ENCODE results near the gene PDLIM3. TPM values are rescaled to one million over a fixed set of nuclear protein-coding genes. Genes with fewer than 3 reads are reported as not detected.
"Not testable (repeated sequence)": the region's sequence is repeated elsewhere in the genome, so short reads cannot be mapped to it uniquely, and the experiment has no call there.

PDLIM3 gene
- total RNA-seq, 1 donor from 2014 or later: not detected

- intact Hi-C loops (cut with micrococcal nuclease): no loop called here
Measured at GRCh38 chr4:185522451-185522850, 12.9 kb downstream of the PDLIM3 start.

- intact Hi-C loops (cut with micrococcal nuclease): no loop called here
Measured at GRCh38 chr4:185520119-185520518, 15.2 kb downstream of the PDLIM3 start.

GRCh38 chr4:185518494-185518893 lies 16.8 kb downstream of the PDLIM3 start:
- intact Hi-C loops (cut with micrococcal nuclease): no loop called here

DNA sequence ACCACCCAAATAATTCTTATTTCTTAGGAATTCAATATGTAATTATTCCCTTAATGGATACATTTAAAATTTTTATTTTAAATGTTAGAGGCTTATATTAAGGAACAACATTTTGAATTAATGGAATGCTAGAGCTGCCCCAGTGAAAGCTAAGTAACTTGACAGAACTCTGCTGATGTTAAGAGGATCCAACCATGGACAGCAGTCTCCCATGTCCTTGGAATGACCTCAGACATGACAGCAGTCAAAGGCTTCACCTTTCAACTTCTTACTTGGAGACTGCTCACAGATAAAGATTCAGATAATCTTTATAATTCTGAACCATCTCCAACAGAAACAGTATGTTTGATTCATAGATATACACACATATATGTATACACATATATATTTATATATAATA lies 17.2 kb downstream of the PDLIM3 start:
- intact Hi-C loops (cut with micrococcal nuclease): no loop called here

DNA sequence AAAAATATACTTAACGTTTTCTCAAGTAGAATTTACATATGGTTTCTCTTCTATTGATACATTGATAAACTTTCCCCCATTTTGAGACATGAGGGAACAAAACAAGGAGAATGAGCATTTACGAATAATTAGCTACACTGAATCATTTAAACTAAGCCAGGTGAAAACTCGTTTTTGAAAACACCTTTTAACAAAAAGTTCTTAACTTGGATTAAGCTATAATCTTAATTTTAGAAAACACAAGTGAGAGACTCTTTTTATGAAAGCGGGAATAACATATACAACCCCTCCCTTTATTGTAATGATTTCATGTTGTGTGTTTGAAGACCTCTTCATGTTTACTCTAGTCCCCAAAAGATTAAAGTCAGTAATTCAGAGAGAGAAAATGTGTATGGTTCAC lies 20.1 kb downstream of the PDLIM3 start:
- intact Hi-C loops (cut with micrococcal nuclease): no loop called here

GRCh38 chr4:185514182-185514697 lies 21.1 kb downstream of the PDLIM3 start:
- intact Hi-C loops (cut with micrococcal nuclease): no loop called here

GRCh38 chr4:185513489-185514181 lies 21.7 kb downstream of the PDLIM3 start:
- intact Hi-C loops (cut with micrococcal nuclease): no loop called here

DNA sequence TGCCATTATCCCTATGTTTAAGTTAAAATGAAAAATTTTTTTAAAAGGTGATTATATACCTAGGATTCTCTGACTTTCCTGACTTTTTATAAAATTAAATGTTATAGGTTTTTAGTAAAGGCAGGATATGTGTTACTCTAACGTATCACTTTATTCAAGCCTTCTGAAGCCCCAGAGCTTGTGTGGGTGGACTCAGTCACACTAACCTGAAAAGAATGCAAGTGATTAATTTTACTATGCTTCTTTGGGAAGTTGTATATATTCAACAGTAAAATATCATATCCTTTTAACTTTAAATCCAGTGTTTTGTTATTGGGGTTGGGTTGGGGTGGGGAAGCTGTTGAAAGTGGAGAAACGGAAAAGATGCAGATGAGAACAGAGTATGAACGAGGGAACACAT lies 22.8 kb downstream of the PDLIM3 start:
- intact Hi-C loops (cut with micrococcal nuclease): no loop called here

DNA sequence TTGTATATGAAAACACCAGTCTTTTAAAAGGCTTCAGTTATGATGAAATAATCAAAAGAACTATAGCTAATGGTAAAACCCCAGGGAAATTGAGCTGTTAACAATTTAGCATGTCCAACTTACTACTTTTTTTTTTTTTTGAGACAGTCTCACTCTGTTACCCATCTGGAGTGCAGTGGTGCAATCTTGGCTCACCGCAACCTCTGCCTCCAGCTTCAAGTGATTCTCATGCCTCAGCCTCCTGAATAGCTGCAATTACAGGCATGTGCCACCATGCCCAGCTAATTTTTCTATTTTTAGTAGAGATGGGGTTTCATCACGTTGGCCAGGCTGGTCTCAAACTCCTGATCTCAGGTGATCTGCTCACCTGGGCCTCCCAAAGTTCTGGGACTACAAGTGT lies 24.1 kb downstream of the PDLIM3 start:
- intact Hi-C loops (cut with micrococcal nuclease): not testable (repeated sequence)

GRCh38 chr4:185510806-185511205 lies 24.5 kb downstream of the PDLIM3 start:
- intact Hi-C loops (cut with micrococcal nuclease): no loop called here

DNA sequence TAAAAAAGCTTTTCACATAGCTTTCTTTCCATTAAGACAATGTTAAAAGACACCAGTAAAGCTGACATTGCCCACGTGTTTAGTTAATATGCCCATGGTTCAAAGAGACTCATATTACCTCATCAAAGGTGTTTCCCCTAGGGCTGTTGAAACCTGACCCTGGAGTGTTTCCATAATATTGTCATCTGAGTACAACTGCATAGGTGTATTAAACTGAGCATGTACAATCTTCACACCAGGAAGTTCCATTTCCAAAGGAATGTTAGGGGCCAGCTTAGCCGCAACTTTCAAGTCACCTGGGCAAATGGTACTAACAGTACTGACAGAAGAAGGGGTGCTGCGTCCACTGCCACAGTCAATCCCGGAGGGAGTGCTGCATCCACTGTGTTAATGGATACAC lies 27.1 kb downstream of the PDLIM3 start:
- intact Hi-C loops (cut with micrococcal nuclease): no loop called here

GRCh38 chr4:185506422-185506821 lies 28.9 kb downstream of the PDLIM3 start:
- intact Hi-C loops (cut with micrococcal nuclease): no loop called here

DNA sequence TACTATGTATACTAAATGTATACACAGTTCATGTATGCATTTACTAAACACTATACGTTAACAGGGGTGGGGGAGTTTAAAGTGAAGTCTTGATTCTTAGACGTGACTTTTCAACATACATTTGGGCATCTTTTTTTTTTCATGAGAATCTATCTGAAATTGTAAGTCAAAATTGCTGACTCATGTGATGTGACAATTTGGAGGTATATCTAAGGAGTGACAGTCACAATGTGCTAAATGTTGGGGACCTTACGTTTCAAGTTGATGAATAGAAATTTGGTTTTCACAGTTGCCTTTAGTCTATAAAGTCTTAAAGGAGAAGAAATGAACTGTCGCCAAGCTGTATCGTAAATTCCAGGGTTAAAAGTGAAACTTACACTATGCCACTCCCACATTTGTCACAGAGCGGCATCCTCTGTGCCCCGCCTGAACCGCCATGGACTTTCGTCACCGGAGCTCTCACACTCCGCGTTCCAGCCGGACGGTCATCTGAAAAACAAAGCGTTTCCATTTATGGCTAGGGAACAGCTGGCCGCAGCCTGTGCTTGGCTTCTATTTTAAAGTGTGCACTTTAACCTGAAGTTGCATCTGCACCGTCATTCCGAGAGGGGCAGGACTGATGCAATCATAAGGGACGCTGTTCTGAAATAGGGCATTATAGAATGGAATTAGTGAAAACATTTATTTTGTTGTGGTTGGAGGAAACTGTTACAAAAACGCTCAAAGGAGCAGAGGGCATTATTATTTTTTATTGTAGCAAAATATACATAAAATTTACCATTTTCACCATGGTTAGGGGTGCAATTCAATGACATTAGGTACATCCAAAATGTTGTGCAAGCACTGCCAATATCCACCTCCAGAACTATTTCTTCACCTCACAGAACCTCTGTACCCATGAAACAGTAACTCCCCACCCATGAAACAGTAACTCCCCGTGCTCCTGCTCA lies 30.9 kb downstream of the PDLIM3 start:
- intact Hi-C loops (cut with micrococcal nuclease): no loop called here

- intact Hi-C loops (cut with micrococcal nuclease): no loop called here
Measured at GRCh38 chr4:185502386-185502785, 32.9 kb downstream of the PDLIM3 start.

GRCh38 chr4:185500576-185500975 lies 34.7 kb downstream of the PDLIM3 start:
- intact Hi-C loops (cut with micrococcal nuclease): no loop called here

GRCh38 chr4:185500035-185500434 lies 35.3 kb downstream of the PDLIM3 start:
- intact Hi-C loops (cut with micrococcal nuclease): no loop called here

GRCh38 chr4:185488650-185489049 lies 46.7 kb downstream of the PDLIM3 start:
- intact Hi-C loops (cut with micrococcal nuclease): no loop called here

- intact Hi-C loops (cut with micrococcal nuclease): no loop called here
Measured at GRCh38 chr4:185481401-185481800, 53.9 kb downstream of the PDLIM3 start.

GRCh38 chr4:185480016-185480732 lies 55.1 kb downstream of the PDLIM3 start:
- intact Hi-C loops (cut with micrococcal nuclease): no loop called here

DNA sequence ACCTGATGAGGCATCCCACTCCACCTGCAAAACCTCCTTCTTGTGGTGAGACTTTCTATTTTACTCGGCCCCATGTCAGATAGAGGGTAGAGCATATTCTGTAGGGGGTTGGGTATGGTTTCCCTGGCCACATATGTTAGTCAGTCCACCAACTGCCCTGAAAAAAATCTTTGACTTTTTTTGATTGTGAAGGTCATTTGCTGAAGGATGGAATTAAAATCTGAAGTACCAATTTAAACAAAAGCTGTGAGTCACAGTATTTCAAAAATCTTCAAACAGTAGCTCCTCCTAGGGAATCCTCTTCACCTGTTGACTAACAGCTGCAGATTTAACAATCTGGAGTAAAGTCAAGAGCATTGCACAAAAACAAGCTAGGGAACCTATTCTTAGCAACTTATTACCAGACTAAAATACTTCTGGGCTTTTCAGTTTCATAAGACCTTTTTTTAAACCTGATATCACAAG lies 55.8 kb downstream of the PDLIM3 start:
- intact Hi-C loops (cut with micrococcal nuclease): no loop called here

- intact Hi-C loops (cut with micrococcal nuclease): no loop called here
Measured at GRCh38 chr4:185473247-185473646, 62.1 kb downstream of the PDLIM3 start.
